Measurements from ENCODE around the gene KRTAP1-5. TPM values are rescaled to one million over a fixed set of nuclear protein-coding genes. Genes with fewer than 3 reads are reported as not detected.
A peak's percentile ranks its signal among the peaks of the same experiment; 100 is the strongest.
"Not testable (repeated sequence)": the region's sequence is repeated elsewhere in the genome, so short reads cannot be mapped to it uniquely, and the experiment has no call there.

The KRTAP1-5 gene
- polyA plus RNA-seq, 1 of the 3 experiments (the other 2 are of a cell fraction) = not detected

GRCh38 chr17:41048441-41048840, 21.4 kb upstream of the KRTAP1-5 start (continued):
- TF ChIP-seq USF1 (IDR thresholded peaks at IDR 0.05; ENCODE audit: borderline replicate concordance, low read depth) = no peak
- TF ChIP-seq CHD2 (IDR thresholded peaks at IDR 0.05; ENCODE audit: low read length, partially characterized antibody) = no peak
- no peak for TF ChIP-seq RXRA (IDR thresholded peaks at IDR 0.05; ENCODE audit: borderline replicate concordance, low read depth)
- no peak for TF ChIP-seq FOXJ3 (CRISPR knock-in tag; IDR thresholded peaks at IDR 0.05)
- no peak for TF ChIP-seq EZH2phosphoT487 (IDR thresholded peaks at IDR 0.05; ENCODE audit: borderline replicate concordance, low read depth)
- TF ChIP-seq ELF1 (IDR thresholded peaks at IDR 0.05) = no peak

- H3K9me2 ChIP-seq; H3F3A ChIP-seq (replicated peaks; ENCODE audit: insufficient read depth); H3K36me3 ChIP-seq (replicated peaks in 1 of 2; ENCODE audit: control insufficient read depth in 1 of 2, insufficient read depth in 2 of 2, low read length in 1 of 2); H3K27ac ChIP-seq (ENCODE audit: low read depth in 2 of 2, low read length in 1 of 2); H3K79me2 ChIP-seq (ENCODE audit: insufficient read depth); H3K9me3 ChIP-seq; H3K4me1 ChIP-seq (ENCODE audit: control insufficient read depth in 1 of 2, insufficient read depth in 2 of 2, low read depth in 1 of 2, low read length in 1 of 2); CTCF ChIA-PET; H4K20me1 ChIP-seq (ENCODE audit: insufficient read depth); H3K4me3 ChIP-seq (ENCODE audit: low read depth in 2 of 2, low read length in 1 of 2); DNase-seq; H3K9ac ChIP-seq; H3K27me3 ChIP-seq (ENCODE audit: insufficient read depth): not testable (repeated sequence)
- WGBS (ENCODE audit: low lambda C conversion rate) = 28% methylated on average over 7 of the region's 33 CpGs
- H3K4me2 ChIP-seq = peak within 1 kb of the TSS; percentile 14; the same call in 1 of the 2 replicates
- POLR2A ChIA-PET = interaction anchor here (0.6 kb wide), 1 partner anchor 7 kb away, joined by 3 read pairs; no protein-coding TSS in a partner anchor
- peak within 1 kb of the TSS; percentile 44; the same call in 1 of the 2 replicates for H2AFZ ChIP-seq (ENCODE audit: low read depth)
Observed at GRCh38 chr17:41046735-41047465, 19.9 kb upstream of the KRTAP1-5 start, which contains the start of gene KRTAP2-1. Gene KRTAP2-1 (minus strand): TSS chr17:41047316. CDS start chr17:41047267, 49 bp downstream.

GRCh38 chr17:41042953-41043352, 15.9 kb upstream of the KRTAP1-5 start:
- Histone ChIP-seq H2AFZ (ENCODE audit: low read depth) (no peak overlapping the region), H3K9me2 (no peaks in the 10 kb centered on the region), H3F3A (replicated peaks; ENCODE audit: insufficient read depth) (no peaks in the 10 kb centered on the region), H4K20me1 (ENCODE audit: insufficient read depth) (no peaks in the 10 kb centered on the region), H3K79me2 (ENCODE audit: insufficient read depth) (no peaks in the 10 kb centered on the region), H3K4me3 (ENCODE audit: low read depth in 2 of 2, low read length in 1 of 2) (no peak overlapping the region), H3K4me1 (ENCODE audit: control insufficient read depth in 1 of 2, insufficient read depth in 2 of 2, low read depth in 1 of 2, low read length in 1 of 2) (no peaks in the 10 kb centered on the region), H3K4me2 (no peak overlapping the region), H3K36me3 (replicated peaks in 1 of 2; ENCODE audit: control insufficient read depth in 1 of 2, insufficient read depth in 2 of 2, low read length in 1 of 2) (no peaks in the 10 kb centered on the region), H3K27ac (ENCODE audit: low read depth in 2 of 2, low read length in 1 of 2) (no peak overlapping the region), H3K27me3 (ENCODE audit: insufficient read depth) (no peaks in the 10 kb centered on the region), H3K9me3 (no peaks in the 10 kb centered on the region), H3K9ac (no peak overlapping the region)
- 24% methylated on average over 1 of the region's 1 CpG for WGBS (ENCODE audit: low lambda C conversion rate)
- CTCF ChIA-PET = interaction anchor here (1.4 kb wide), 1 partner anchor 506 kb away, joined by 5 read pairs; no protein-coding TSS in a partner anchor
- POLR2A ChIA-PET = no interaction called here
- DNase-seq = no peak
- no peak for TF ChIP-seq POLR2AphosphoS5 (IDR thresholded peaks at IDR 0.05; ENCODE audit: low read depth, low read length)
- TF ChIP-seq USF1 (IDR thresholded peaks at IDR 0.05; ENCODE audit: borderline replicate concordance, low read depth) = no peak
- TF ChIP-seq RAD21 (IDR thresholded peaks at IDR 0.05; ENCODE audit: low read length) = no peak
- no peak for TF ChIP-seq EP300 (IDR thresholded peaks at IDR 0.05; ENCODE audit: borderline replicate concordance in 1 of 2, low read depth in 1 of 2, low read length in 1 of 2)
- no peak for TF ChIP-seq TCF12 (IDR thresholded peaks at IDR 0.05)
- TF ChIP-seq NRF1 (IDR thresholded peaks at IDR 0.05; ENCODE audit: low read depth, low read length) = no peak
- no peak for TF ChIP-seq RXRA (IDR thresholded peaks at IDR 0.05; ENCODE audit: borderline replicate concordance, low read depth)
- no peak for TF ChIP-seq MXI1 (IDR thresholded peaks at IDR 0.05; ENCODE audit: low read depth, low read length)
- TF ChIP-seq USF2 (IDR thresholded peaks at IDR 0.05; ENCODE audit: borderline replicate concordance, low read depth, low read length) = no peak
- no peak for TF ChIP-seq RCOR1 (IDR thresholded peaks at IDR 0.05; ENCODE audit: low read length)

Measured in SK-N-SH (cell line).